ENCODE data around the gene ADGRL1. TPM values are rescaled to one million over a fixed set of nuclear protein-coding genes. Genes with fewer than 3 reads are reported as not detected.

Gene ADGRL1
- polyA plus RNA-seq, 1 donor (not counting 4 experiments of a cell fraction or from before 2014, with no cell fraction given) = 3.2 TPM

DNA sequence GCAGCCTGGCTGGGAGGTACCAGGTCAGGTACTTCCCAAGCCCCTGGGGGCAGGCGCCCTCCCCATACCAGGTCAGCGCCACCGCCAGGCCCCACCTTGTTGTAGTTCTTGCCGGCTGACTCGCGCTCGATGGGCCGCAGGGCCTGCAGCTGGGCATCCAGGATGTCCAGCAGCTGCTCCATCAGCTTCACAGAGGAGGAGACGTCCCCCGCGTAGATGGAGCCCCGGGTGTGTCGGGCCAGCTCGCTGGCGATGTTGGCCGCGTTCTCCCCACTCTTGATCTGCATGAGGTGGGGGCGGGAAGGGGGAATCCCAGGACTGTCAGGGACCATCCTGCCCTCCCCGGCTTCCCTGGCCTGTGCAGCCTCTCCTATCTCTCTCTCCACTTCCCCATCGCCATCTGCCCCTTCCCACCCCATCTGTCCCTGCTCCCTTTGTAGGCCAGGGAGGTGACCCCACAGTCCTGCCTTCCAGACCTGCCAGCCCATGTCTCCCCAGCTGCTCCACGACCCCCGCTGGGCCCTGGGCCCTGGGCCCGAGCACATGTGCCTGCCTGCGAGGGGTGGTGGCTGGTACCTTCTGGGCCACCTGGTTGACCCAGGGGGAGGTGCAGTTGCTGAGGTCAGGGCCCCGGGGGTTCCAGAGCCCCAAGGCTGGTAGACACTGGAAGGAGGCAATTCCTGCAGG lies 45.8 kb downstream of the ADGRL1 start:
- Histone ChIP-seq H3K9ac (ENCODE audit: control insufficient read depth, extremely low read depth, insufficient read depth, low read length) (no peak overlapping the region), H3K36me3 (ENCODE audit: control insufficient read depth in 2 of 2, extremely low read depth in 1 of 2, insufficient read depth in 2 of 2, low read length in 2 of 2) (peaks cover 0 to 2% of the 10 kb centered on the region in 2 experiments), H4K20me1 (ENCODE audit: control insufficient read depth, extremely low read depth, insufficient read depth, low read length) (no peaks in the 10 kb centered on the region), H3K27ac (ENCODE audit: control insufficient read depth, insufficient read depth, low read length) (no peak overlapping the region), H3K9me1 (ENCODE audit: control insufficient read depth, extremely low read depth, insufficient read depth, low read length) (no peaks in the 10 kb centered on the region), H3K4me1 (ENCODE audit: control insufficient read depth, extremely low read depth, insufficient read depth, low read length) (no peaks in the 10 kb centered on the region), H3K4me3 (ENCODE audit: control insufficient read depth in 2 of 3, extremely low read depth in 1 of 3, insufficient read depth in 2 of 3, low read depth in 1 of 3, low read length in 3 of 3) (no peak overlapping the region), H3K79me2 (ENCODE audit: control insufficient read depth, insufficient read depth, low read length) (no peaks in the 10 kb centered on the region), H3K4me2 (ENCODE audit: control insufficient read depth, extremely low read depth, insufficient read depth, low read depth, low read length) (no peak overlapping the region), H2AFZ (ENCODE audit: control insufficient read depth, low read length) (no peak overlapping the region), H3K9me3 (ENCODE audit: control insufficient read depth, low read depth, low read length) (no peaks in the 10 kb centered on the region), H3K27me3 (ENCODE audit: control insufficient read depth, extremely low read depth, insufficient read depth, low read length) (no peaks in the 10 kb centered on the region)
- FAIRE-seq (no peak), DNase-seq (ENCODE audit: low read depth, low spot score) (no peak)
- TF ChIP-seq, protein P1, sequence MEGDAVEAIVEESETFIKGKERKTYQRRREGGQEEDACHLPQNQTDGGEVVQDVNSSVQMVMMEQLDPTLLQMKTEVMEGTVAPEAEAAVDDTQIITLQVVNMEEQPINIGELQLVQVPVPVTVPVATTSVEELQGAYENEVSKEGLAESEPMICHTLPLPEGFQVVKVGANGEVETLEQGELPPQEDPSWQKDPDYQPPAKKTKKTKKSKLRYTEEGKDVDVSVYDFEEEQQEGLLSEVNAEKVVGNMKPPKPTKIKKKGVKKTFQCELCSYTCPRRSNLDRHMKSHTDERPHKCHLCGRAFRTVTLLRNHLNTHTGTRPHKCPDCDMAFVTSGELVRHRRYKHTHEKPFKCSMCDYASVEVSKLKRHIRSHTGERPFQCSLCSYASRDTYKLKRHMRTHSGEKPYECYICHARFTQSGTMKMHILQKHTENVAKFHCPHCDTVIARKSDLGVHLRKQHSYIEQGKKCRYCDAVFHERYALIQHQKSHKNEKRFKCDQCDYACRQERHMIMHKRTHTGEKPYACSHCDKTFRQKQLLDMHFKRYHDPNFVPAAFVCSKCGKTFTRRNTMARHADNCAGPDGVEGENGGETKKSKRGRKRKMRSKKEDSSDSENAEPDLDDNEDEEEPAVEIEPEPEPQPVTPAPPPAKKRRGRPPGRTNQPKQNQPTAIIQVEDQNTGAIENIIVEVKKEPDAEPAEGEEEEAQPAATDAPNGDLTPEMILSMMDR (optimal IDR thresholded peaks at IDR 0.05 in 1 of 3, IDR thresholded peaks at IDR 0.05 in 1 of 3, conservative IDR thresholded peaks at IDR 0.05 in 1 of 3; ENCODE audit: extremely low read depth in 1 of 3, insufficient read depth in 2 of 3, low read length in 3 of 3) = no peak
- TF ChIP-seq EZH2 (IDR thresholded peaks at IDR 0.05; ENCODE audit: low read length) = no peak
- dilution Hi-C loops (cut with MboI; ENCODE audit: extremely low pct_ligation_motif_present, low sequenced_read_pairs) = no loop called here

GRCh38 chr19:14159059-14159458 lies 46.9 kb downstream of the ADGRL1 start:
- peaks cover 0 to 2% of the 10 kb centered on the region in 2 experiments for H3K36me3 ChIP-seq (ENCODE audit: control insufficient read depth in 2 of 2, extremely low read depth in 1 of 2, insufficient read depth in 2 of 2, low read length in 2 of 2)
- no peaks in the 10 kb centered on the region for H3K9me1 ChIP-seq (ENCODE audit: control insufficient read depth, extremely low read depth, insufficient read depth, low read length)
- no peak overlapping the region for H3K27ac ChIP-seq (ENCODE audit: control insufficient read depth, insufficient read depth, low read length)
- dilution Hi-C loops (cut with MboI; ENCODE audit: extremely low pct_ligation_motif_present, low sequenced_read_pairs) = no loop called here
- H3K4me2 ChIP-seq (ENCODE audit: control insufficient read depth, extremely low read depth, insufficient read depth, low read depth, low read length) = no peak overlapping the region
- FAIRE-seq (no peak), DNase-seq (ENCODE audit: low read depth, low spot score) (no peak)
- H2AFZ ChIP-seq (ENCODE audit: control insufficient read depth, low read length) = no peak overlapping the region
- no peaks in the 10 kb centered on the region for H3K9me3 ChIP-seq (ENCODE audit: control insufficient read depth, low read depth, low read length)
- H3K4me3 ChIP-seq (ENCODE audit: control insufficient read depth in 2 of 3, extremely low read depth in 1 of 3, insufficient read depth in 2 of 3, low read depth in 1 of 3, low read length in 3 of 3) = no peak overlapping the region
- H3K79me2 ChIP-seq (ENCODE audit: control insufficient read depth, insufficient read depth, low read length) = no peaks in the 10 kb centered on the region
- no peaks in the 10 kb centered on the region for H4K20me1 ChIP-seq (ENCODE audit: control insufficient read depth, extremely low read depth, insufficient read depth, low read length)
- H3K27me3 ChIP-seq (ENCODE audit: control insufficient read depth, extremely low read depth, insufficient read depth, low read length) = no peaks in the 10 kb centered on the region
- H3K4me1 ChIP-seq (ENCODE audit: control insufficient read depth, extremely low read depth, insufficient read depth, low read length) = no peaks in the 10 kb centered on the region
- H3K9ac ChIP-seq (ENCODE audit: control insufficient read depth, extremely low read depth, insufficient read depth, low read length) = no peak overlapping the region
- no peak for TF ChIP-seq EZH2 (IDR thresholded peaks at IDR 0.05; ENCODE audit: low read length)
- TF ChIP-seq, protein P1 (optimal IDR thresholded peaks at IDR 0.05 in 1 of 3, IDR thresholded peaks at IDR 0.05 in 1 of 3, conservative IDR thresholded peaks at IDR 0.05 in 1 of 3; ENCODE audit: extremely low read depth in 1 of 3, insufficient read depth in 2 of 3, low read length in 3 of 3) = no peak
